Muscle of back (tissue), 11 donors: ENCODE measurements around the gene SYVN1. TPM values are rescaled to one million over a fixed set of nuclear protein-coding genes. Genes with fewer than 3 reads are reported as not detected.

Experiments used
- DNase-seq, 3 donors: peaks; one replicate each; pipeline versions ENCODE4 v3.0.0 to v3.0.0-alpha.2; 2013
- polyA plus RNA-seq, 10 donors: library from polyadenylated mRNA; unstranded; fragments of 120-200 nt; gene quantifications; one replicate each; pipeline ENCODE4 v1.2.1, GENCODE V29; 2013; ENCODE audit not compliant: insufficient read length in 10 of 10

SYVN1 gene
- polyA plus RNA-seq, 10 donors = 37.4 to 45.1 (median 38.9) TPM

DNA sequence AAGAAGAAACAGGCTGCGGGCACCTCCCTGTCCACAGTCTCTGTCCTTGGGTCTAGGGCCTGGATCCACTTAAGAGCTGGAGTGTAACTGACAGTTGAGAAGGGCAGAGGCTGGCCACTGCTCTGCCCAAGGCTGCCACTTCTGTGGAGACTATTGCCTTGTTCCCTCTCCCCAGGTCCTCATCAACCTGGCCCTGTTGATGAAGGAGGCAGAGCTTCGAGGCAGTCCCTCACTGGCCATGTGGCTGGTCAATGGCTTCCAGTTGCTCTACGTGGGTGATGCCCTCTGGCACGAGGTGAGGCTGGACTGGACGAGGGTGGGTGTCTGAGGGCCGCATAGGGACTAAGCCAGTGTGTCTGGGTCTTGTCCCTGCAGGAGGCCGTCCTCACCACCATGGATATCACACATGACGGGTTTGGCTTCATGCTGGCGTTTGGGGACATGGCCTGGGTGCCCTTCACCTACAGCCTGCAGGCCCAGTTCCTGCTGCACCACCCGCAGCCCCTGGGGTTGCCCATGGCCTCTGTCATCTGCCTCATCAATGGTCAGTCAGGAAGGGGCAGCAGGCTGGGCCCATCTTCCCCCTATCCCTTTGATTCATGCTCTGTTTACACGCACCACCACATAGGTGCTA is 19.7 kb downstream of the SYVN1 start:
- no peak for DNase-seq

- no peak for DNase-seq
Observed at GRCh38 chr11:65113839-65114238, 20.5 kb downstream of the SYVN1 start.

GRCh38 chr11:65113361-65113756 is 21.0 kb downstream of the SYVN1 start:
- no peak for DNase-seq

DNA sequence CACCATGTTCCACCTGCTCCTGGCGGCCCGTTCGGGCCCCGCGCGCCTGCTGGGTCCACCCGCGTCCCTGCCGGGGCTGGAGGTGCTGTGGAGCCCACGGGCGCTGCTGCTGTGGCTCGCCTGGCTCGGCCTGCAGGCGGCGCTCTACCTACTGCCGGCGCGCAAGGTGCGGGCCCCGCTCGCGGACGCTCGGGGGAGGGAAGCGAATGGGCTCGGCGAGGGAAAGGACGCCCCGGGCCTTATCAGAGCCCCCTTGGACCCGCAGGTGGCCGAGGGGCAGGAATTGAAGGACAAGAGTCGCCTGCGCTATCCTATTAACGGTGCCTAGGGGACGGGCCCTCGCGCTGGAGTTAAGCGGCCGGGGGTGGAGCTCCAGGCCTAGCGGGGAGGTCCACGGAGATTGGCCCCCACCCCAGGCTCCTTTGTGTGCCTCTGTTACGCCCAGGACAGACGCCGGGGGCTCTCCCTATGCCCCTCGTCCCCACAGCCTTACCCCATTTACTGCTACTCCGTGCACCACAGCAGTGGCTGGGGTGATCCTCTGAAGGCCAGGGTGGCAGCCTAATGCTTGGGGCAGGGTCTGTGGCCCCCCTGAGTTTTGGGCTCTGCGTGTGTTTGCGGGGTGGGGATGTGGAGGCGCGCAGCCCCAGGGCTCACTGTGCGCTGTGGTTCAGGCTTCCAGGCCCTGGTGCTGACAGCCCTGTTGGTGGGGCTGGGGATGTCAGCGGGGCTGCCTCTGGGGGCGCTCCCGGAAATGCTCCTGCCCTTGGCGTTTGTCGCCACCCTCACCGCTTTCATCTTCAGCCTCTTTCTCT is 21.6 kb downstream of the SYVN1 start:
- peak in 1 of 3 donors; percentile 67 for DNase-seq

DNA sequence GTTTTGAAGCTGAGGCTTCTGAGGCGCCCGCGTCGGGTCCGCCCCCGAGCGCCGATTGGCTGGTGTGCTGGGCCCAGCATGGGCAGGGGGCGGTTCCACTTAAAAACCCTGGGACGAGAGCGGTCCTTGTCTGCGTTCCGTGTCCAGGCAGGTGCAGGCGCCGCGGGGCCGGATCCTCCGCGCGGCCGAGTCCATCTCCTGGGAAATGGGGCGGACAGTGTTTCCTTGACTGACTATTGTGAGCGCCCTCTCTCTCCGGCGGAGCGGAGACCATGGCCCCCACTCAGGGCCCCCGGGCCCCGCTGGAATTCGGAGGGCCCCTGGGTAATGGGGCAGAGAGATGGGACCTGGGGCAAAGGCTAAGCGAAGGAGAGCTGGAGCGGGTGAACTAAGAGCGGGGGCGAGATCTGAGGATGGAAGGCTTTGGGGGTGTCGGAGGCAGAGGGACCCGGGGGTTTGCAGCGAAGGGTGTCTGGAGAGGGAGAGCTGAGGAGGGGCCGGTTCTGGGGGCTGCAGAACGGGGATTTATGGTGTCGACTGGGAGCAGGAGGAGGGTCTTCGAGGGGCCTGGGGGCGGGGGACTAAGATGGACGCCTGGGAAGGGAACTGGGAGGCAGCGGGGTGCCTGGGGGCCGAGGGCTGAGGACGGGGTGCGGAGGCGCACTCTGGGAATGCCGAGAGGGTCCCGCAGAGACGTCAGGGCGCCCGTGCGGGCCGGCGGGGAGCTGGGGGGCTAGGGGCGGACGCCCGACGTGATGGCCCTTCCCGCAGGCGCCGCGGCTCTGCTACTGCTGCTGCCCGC is 22.4 kb downstream of the SYVN1 start, which contains the start of gene TM7SF2:
TM7SF2 (plus strand) TSS at position 129 of the 802 bp plus-strand sequence; CDS start at position 273, 144 bp downstream.
- DNase-seq = peak; percentile 86 to 95 (median 92)

- DNase-seq = no peak
Observed at GRCh38 chr11:65111159-65111743, 23.1 kb downstream of the SYVN1 start.

DNA sequence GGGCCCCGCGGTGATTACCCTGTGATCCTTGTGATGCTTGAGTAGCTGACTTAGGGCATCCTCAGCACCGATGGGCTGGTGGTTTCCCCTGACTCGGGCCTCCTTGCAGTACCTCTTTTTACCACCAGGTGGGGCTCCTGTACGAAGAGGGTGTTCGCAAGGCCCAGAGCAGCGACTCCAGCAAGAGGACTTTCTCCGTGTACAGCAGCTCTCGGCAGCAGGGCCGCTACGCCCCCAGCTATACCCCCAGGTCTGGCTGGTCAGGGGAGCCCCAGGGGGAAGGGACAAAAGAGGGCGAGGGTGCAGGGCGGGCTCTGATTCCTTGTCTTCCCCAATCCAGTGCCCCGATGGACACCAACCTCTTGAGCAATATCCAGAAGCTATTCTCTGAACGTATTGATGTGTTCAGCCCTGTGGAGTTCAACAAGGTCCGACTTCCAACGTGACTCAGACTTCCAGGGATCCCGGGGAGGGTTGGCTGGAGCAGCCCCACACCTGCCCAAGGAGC is 23.9 kb downstream of the SYVN1 start:
- peak; percentile 72 to 92 (median 88) for DNase-seq

DNA sequence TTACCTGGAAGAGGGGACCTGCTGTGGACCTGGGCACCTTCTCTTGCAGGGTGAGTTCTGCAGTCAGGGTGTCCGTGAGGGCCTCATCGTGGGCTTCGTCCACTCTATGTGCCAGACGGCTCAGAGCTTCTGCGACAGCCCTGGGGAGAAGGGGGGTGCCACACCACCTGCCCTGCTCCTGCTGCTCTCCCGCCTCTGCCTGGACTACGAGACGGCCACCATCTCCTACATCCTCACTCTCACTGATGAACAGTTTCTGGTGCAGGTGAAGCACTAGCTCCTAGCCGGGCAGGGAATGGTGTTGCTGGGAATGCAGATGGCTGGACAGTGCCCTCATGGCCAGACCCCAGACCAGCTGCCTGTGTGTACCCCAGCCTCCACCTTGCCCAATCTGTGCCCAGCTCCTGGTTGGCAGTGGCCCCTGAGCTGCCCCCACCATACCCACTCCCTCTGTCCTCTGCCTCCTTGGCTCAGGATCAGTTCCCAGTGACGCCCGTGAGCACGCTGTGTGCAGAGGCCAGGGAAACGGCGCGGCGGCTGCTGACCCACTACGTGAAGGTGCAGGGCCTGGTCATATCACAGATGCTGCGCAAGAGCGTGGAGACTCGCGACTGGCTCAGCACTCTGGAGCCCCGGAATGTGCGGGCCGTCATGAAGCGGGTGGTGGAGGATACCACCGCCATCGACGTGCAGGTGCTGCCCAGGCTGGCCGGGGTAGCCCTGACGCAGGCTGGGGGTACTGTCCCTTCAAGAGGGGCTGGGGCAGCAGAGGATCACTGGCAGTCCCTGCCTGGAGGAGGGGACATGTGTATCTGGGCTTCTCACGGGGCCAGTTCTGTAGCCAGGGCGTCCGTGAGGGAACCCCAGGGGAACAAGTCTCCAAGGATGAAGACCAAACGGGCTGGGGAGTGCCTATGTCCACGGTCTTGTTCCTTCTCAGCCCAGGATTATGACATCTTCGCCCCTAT is 24.8 kb downstream of the SYVN1 start:
- DNase-seq = no peak

DNA sequence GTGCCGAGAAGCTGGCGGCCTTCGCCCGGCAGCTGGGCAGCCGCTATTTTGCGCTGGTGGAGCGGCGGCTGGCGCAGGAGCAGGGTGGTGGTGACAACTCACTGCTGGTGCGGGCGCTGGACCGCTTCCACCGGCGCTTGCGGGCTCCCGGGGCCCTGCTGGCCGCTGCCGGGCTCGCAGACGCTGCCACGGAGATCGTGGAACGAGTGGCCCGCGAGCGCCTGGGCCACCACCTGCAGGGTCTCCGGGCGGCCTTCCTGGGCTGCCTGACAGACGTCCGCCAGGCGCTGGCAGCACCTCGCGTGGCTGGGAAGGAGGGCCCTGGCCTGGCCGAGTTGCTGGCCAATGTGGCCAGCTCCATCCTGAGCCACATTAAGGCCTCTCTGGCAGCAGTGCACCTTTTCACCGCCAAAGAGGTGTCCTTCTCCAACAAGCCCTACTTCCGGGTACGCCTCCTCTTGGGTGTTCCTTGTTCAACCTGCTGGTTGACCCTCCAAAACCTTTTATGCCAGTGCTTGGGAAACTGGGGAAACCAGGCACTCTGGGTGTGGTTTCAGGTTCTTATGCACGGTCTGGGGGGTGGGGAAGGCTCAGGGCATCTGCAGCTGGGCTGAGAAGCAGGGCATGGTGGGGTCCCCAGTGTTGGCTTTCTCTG is 25.7 kb downstream of the SYVN1 start:
- DNase-seq = no peak

- DNase-seq = no peak
Observed at GRCh38 chr11:65107751-65108468, 26.4 kb downstream of the SYVN1 start.

DNA sequence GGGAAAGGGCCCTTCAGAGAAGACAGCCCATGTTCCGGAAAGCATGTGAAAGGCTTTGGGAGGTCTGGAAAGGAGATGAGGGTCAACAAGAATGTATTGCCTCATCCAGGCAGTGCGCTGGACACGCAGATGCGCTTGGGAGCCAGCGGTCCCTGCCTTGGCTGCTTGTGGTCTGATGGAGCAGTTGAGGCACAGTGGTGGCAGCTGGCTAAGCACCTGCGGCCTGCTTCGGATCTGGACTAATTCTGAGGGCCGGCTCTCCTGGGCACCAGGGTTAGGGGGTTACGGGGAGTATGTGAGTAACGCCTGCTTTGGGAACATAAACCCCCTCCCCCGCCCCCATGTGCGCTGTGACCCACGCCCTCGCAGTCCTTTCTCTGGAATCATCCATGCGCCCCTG is 27.2 kb downstream of the SYVN1 start:
- DNase-seq = no peak

DNA sequence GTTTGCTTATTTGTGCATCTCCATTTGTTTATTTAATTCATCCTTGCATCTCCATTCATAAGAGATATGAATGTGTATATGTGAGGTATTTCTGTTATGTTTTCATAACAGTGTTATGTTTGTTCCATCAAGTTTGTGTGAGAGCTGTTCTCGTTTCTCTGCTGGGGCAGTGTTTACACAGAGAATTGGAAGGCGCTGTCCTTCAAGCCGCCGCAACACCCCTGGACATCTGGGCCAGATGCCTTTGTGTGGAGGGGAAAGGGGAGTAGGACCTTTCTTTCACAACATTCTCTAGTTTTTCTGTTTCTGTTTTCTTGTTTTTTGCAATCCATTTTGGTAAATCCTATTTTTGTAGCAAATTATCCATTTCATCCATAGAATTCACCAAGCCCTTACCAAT is 29.7 kb downstream of the SYVN1 start:
- DNase-seq = no peak

- DNase-seq = no peak
Observed at GRCh38 chr11:65103476-65103875, 30.8 kb downstream of the SYVN1 start.

GRCh38 chr11:65102142-65103095 is 31.9 kb downstream of the SYVN1 start:
- no peak for DNase-seq

- no peak for DNase-seq
Observed at GRCh38 chr11:65100674-65101350, 33.5 kb downstream of the SYVN1 start.

DNA sequence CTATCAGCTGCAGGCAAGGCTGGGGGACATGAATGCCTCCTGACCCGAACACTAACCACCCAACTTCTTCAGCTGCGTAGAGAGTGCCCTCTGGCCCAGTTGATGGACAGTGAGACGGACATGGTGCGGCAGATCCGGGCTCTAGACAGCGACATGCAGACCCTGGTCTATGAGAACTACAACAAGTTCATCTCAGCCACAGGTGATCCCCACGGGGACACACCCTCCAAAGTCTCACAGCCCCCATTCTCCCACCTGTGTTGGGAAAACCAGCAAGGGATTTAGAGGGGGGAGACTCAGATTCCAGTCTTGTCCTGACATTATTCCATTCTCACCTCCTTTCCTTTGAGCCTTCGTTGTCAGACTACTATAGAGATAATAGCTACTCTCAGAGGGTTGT is 37.4 kb downstream of the SYVN1 start:
- DNase-seq = no peak
